ENCODE measurements around the gene TRIM28.

TRIM28 gene

DNA sequence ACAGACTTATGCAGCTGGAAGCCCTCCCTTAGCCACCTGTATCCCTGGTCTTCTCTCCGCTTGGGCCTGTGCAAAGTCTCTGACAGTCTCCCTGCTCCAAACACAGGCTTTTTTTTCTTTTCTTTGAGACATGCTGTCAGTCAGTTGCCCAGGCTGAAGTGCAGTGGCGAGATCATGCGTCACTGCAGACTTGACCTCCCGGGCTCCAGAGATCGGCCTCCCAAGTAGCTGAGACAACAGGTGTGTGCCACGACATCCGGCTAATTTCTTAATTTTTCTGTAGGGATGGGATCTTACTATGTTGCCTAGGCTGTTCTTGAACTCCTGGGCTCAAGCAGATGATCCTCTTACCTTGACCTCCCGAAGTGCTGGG is 27.7 kb downstream of the TRIM28 start:
- Histone ChIP-seq H3K4me1 (ENCODE audit: control insufficient read depth in 1 of 2, insufficient read depth in 2 of 2, low read length in 2 of 2) (peaks cover 7 to 12% of the 10 kb centered on the region in 2 experiments), H2BK5ac (ENCODE audit: low read depth, low read length, poor library complexity) (no peak overlapping the region), H3K27ac (ENCODE audit: low read depth, low read length) (no peak overlapping the region), H3K4me2 (ENCODE audit: low read length) (no peak overlapping the region), H3K79me1 (ENCODE audit: low read length) (peaks cover 17% of the 10 kb centered on the region), H3K79me2 (ENCODE audit: control insufficient read depth, insufficient read depth, low read length, poor library complexity) (peaks cover 9% of the 10 kb centered on the region), H3K18ac (ENCODE audit: low read length) (no peak overlapping the region), H4K12ac (ENCODE audit: low read depth, low read length) (no peak overlapping the region), H3K23ac (ENCODE audit: low read length) (no peak overlapping the region), H4K91ac (ENCODE audit: low read depth, low read length) (no peak overlapping the region), H3K9ac (ENCODE audit: low read length) (no peak overlapping the region), H3K9me3 (ENCODE audit: insufficient read depth, low read depth, low read length) (peaks cover 2% of the 10 kb centered on the region), H3K36me3 (ENCODE audit: control insufficient read depth in 1 of 2, insufficient read depth in 2 of 2, low read length in 2 of 2) (peaks cover 24 to 37% of the 10 kb centered on the region in 2 experiments), H3K4ac (ENCODE audit: low read depth, low read length) (no peak overlapping the region), H4K8ac (ENCODE audit: low read depth, low read length) (no peak overlapping the region), H3K14ac (ENCODE audit: low read length) (no peak overlapping the region), H3K4me3 (ENCODE audit: low read depth, low read length) (no peak overlapping the region), H3K27me3 (ENCODE audit: insufficient read depth, low read length) (no peaks in the 10 kb centered on the region), H2AFZ (ENCODE audit: insufficient read depth, low read length, poor library complexity) (no peak overlapping the region), H2BK120ac (ENCODE audit: insufficient read depth, low read length, poor library complexity) (no peak overlapping the region), H2AK5ac (ENCODE audit: low read length) (no peak overlapping the region), H2BK12ac (ENCODE audit: low read length) (no peak overlapping the region)
- WGBS (ENCODE audit: extremely low coverage, insufficient coverage, insufficient read length): no CpG with 5 or more reads among the region's 8 CpGs
- DNase-seq: no peak

DNA sequence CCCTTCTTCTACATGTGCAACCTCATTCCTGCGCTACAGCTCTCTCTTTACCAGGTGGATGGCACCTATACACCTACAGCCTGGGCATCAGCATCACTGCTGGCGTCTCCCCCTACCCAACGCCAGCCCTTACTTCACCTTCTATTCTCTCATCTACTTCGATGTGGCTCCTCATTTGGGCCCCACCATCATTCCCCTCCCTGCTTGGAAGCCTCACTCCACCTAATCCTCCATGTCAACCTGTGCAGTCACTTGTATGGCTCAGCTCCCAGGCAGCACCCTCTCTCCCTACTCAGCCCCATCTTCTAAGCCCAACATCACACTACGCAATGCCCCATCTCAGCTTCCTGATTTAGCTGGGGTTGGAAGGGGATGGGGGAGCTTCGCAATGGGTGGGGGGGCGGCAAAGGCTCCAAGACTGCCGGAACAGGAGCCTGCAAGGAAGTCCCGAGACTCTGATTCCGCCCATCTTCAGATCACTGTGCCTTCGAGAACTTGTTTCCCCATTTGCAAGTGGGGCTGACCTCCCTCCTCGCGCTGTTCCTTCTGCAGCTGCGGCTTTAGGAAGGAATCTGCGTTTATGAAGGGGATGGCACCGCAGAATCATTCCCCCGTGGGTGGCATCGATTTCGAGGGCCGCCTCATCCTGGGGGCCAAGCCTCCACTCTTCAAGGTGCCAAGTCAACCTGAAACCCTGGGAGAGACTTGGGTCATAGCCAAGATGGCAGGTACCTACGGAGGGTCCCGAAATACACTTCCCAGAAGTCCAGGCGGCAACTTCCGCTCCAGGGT is 28.4 kb downstream of the TRIM28 start:
- Histone ChIP-seq H3K18ac (ENCODE audit: low read length) (no peak overlapping the region), H2BK120ac (ENCODE audit: insufficient read depth, low read length, poor library complexity) (no peak overlapping the region), H3K27me3 (ENCODE audit: insufficient read depth, low read length) (no peaks in the 10 kb centered on the region), H2BK5ac (ENCODE audit: low read depth, low read length, poor library complexity) (peak overlapping the region; percentile 1), H4K91ac (ENCODE audit: low read depth, low read length) (peak overlapping the region; percentile 4), H2BK12ac (ENCODE audit: low read length) (no peak overlapping the region), H3K27ac (ENCODE audit: low read depth, low read length) (peak overlapping the region; percentile 96), H3K79me1 (ENCODE audit: low read length) (peaks cover 17% of the 10 kb centered on the region), H3K4me1 (ENCODE audit: control insufficient read depth in 1 of 2, insufficient read depth in 2 of 2, low read length in 2 of 2) (peaks cover 7 to 12% of the 10 kb centered on the region in 2 experiments), H3K4me3 (ENCODE audit: low read depth, low read length) (peak overlapping the region; percentile 62), H3K4me2 (ENCODE audit: low read length) (peak overlapping the region; percentile 69), H4K8ac (ENCODE audit: low read depth, low read length) (peak overlapping the region; percentile 99), H3K79me2 (ENCODE audit: control insufficient read depth, insufficient read depth, low read length, poor library complexity) (peaks cover 9% of the 10 kb centered on the region), H3K36me3 (ENCODE audit: control insufficient read depth in 1 of 2, insufficient read depth in 2 of 2, low read length in 2 of 2) (peaks cover 20 to 35% of the 10 kb centered on the region in 2 experiments), H3K14ac (ENCODE audit: low read length) (no peak overlapping the region), H4K12ac (ENCODE audit: low read depth, low read length) (peak overlapping the region; percentile 10), H3K4ac (ENCODE audit: low read depth, low read length) (no peak overlapping the region), H2AK5ac (ENCODE audit: low read length) (peak overlapping the region; percentile 57), H3K23ac (ENCODE audit: low read length) (no peak overlapping the region), H2AFZ (ENCODE audit: insufficient read depth, low read length, poor library complexity) (peak overlapping the region; percentile 7), H3K9ac (ENCODE audit: low read length) (no peak overlapping the region), H3K9me3 (ENCODE audit: insufficient read depth, low read depth, low read length) (peaks cover 2% of the 10 kb centered on the region)
- no peak for DNase-seq
- no CpG with 5 or more reads among the region's 24 CpGs for WGBS (ENCODE audit: extremely low coverage, insufficient coverage, insufficient read length)

DNA sequence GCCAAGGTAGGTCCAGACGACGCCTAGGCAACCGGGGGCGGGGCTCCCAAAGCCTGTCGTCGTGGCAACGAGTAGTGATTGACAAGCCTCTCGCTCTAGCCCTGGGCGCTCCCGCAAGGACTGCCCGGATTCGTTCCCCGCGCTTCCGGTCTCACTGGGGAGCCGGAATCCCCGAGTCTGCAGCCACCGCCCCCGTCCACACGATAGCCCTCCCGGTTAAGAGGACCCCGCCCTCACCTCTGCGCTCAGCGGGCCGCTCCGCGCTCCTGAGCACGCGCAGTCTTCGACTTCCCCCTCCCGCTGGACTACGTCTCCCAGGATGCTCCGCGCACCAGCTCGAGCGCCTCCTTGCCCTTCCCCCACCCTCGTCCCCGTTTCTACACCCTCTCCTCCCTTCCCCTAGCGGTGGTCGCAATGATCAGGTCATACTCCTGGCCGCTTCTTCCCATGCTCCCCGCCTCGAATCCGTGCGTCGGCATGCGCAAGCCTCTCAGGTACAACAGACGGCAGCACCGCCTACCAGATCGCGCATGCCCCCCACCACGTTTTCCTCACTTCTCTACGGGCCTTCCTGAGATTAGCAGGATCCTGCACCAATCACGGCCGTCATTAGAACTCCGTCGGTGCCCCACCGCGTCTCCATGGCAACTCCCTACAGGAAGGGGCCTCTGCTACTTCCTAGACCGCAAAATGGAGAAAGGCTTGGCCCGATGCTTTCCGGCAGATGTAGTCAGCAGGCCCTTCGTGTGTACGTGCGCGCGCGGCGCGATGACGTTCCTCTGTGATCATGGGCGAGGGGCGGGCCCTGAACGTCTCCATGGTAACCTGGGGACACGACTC is 29.2 kb downstream of the TRIM28 start, which contains the start of gene MZF1:
Gene MZF1 (minus strand): TSS at position 518 of the 840 bp plus-strand sequence. CDS start 1,946 bp downstream, outside the sequence.
- Histone ChIP-seq H3K4me3 (ENCODE audit: low read depth, low read length) (peak within 1 kb of the TSS; percentile 97), H2BK12ac (ENCODE audit: low read length) (no peak within 1 kb of the TSS), H4K91ac (ENCODE audit: low read depth, low read length) (peak within 1 kb of the TSS; percentile 96), H3K79me1 (ENCODE audit: low read length) (peaks cover 17% of the 10 kb centered on the region), H3K4me1 (ENCODE audit: control insufficient read depth in 1 of 2, insufficient read depth in 2 of 2, low read length in 2 of 2) (peaks cover 7 to 12% of the 10 kb centered on the region in 2 experiments), H3K4me2 (ENCODE audit: low read length) (peak within 1 kb of the TSS; percentile 69), H2BK5ac (ENCODE audit: low read depth, low read length, poor library complexity) (peak within 1 kb of the TSS; percentile 87), H3K18ac (ENCODE audit: low read length) (peak within 1 kb of the TSS; percentile 96), H3K27ac (ENCODE audit: low read depth, low read length) (peak within 1 kb of the TSS; percentile 96), H3K23ac (ENCODE audit: low read length) (no peak within 1 kb of the TSS), H2AK5ac (ENCODE audit: low read length) (peak within 1 kb of the TSS; percentile 57), H4K12ac (ENCODE audit: low read depth, low read length) (peak within 1 kb of the TSS; percentile 93), H2AFZ (ENCODE audit: insufficient read depth, low read length, poor library complexity) (peak within 1 kb of the TSS; percentile 74), H3K9ac (ENCODE audit: low read length) (peak within 1 kb of the TSS; percentile 89), H3K36me3 (ENCODE audit: control insufficient read depth in 1 of 2, insufficient read depth in 2 of 2, low read length in 2 of 2) (peaks cover 20 to 31% of the 10 kb centered on the region in 2 experiments), H3K4ac (ENCODE audit: low read depth, low read length) (peak within 1 kb of the TSS; percentile 82), H3K14ac (ENCODE audit: low read length) (peak within 1 kb of the TSS; percentile 98), H4K8ac (ENCODE audit: low read depth, low read length) (peak within 1 kb of the TSS; percentile 99), H3K9me3 (ENCODE audit: insufficient read depth, low read depth, low read length) (peaks cover 2% of the 10 kb centered on the region), H3K79me2 (ENCODE audit: control insufficient read depth, insufficient read depth, low read length, poor library complexity) (peaks cover 9% of the 10 kb centered on the region), H3K27me3 (ENCODE audit: insufficient read depth, low read length) (no peaks in the 10 kb centered on the region), H2BK120ac (ENCODE audit: insufficient read depth, low read length, poor library complexity) (peak within 1 kb of the TSS; percentile 81)
- DNase-seq: peak; percentile 100
- no CpG with 5 or more reads among the region's 75 CpGs for WGBS (ENCODE audit: extremely low coverage, insufficient coverage, insufficient read length)

DNA sequence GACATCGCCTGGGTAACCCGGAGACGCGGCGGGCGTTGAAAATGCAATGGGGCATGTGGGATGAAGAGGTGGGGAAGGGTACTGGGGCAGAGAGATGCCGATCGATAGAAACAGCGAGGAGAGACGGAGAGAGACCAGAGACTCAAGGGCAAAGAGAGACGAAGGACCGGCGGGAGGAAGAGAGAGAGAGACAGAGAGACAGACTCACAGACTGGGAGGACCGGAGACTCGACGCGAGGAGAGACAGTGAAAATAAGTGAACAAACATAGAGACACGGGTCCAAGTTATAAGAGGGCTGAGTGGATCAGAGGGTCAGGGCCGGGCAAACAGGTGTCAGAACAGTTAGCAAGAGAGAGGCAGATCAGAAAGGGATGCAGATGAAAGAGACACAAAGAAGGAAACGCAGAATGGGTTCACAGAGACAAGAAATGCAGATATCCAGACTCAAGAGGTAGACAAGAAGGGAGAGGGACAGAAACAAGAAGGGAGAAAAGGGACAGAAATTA is 29.8 kb downstream of the TRIM28 start:
- peaks cover 20 to 31% of the 10 kb centered on the region in 2 experiments for H3K36me3 ChIP-seq (ENCODE audit: control insufficient read depth in 1 of 2, insufficient read depth in 2 of 2, low read length in 2 of 2)
- H2AK5ac ChIP-seq (ENCODE audit: low read length): no peak overlapping the region
- no peak overlapping the region for H3K14ac ChIP-seq (ENCODE audit: low read length)
- no peak overlapping the region for H2AFZ ChIP-seq (ENCODE audit: insufficient read depth, low read length, poor library complexity)
- no peak overlapping the region for H3K4ac ChIP-seq (ENCODE audit: low read depth, low read length)
- DNase-seq: no peak
- no peak overlapping the region for H3K18ac ChIP-seq (ENCODE audit: low read length)
- no CpG with 5 or more reads among the region's 20 CpGs for WGBS (ENCODE audit: extremely low coverage, insufficient coverage, insufficient read length)
- no peak overlapping the region for H4K8ac ChIP-seq (ENCODE audit: low read depth, low read length)
- no peaks in the 10 kb centered on the region for H3K27me3 ChIP-seq (ENCODE audit: insufficient read depth, low read length)
- no peak overlapping the region for H3K9ac ChIP-seq (ENCODE audit: low read length)
- H3K23ac ChIP-seq (ENCODE audit: low read length): no peak overlapping the region
- H2BK12ac ChIP-seq (ENCODE audit: low read length): no peak overlapping the region
- peaks cover 17% of the 10 kb centered on the region for H3K79me1 ChIP-seq (ENCODE audit: low read length)
- H2BK5ac ChIP-seq (ENCODE audit: low read depth, low read length, poor library complexity): no peak overlapping the region
- H3K4me2 ChIP-seq (ENCODE audit: low read length): peak overlapping the region; percentile 69
- peaks cover 9% of the 10 kb centered on the region for H3K79me2 ChIP-seq (ENCODE audit: control insufficient read depth, insufficient read depth, low read length, poor library complexity)
- H3K4me1 ChIP-seq (ENCODE audit: control insufficient read depth in 1 of 2, insufficient read depth in 2 of 2, low read length in 2 of 2): peaks cover 7 to 12% of the 10 kb centered on the region in 2 experiments
- H3K9me3 ChIP-seq (ENCODE audit: insufficient read depth, low read depth, low read length): peaks cover 2% of the 10 kb centered on the region
- H2BK120ac ChIP-seq (ENCODE audit: insufficient read depth, low read length, poor library complexity): no peak overlapping the region
- H4K91ac ChIP-seq (ENCODE audit: low read depth, low read length): no peak overlapping the region
- no peak overlapping the region for H3K27ac ChIP-seq (ENCODE audit: low read depth, low read length)
- no peak overlapping the region for H4K12ac ChIP-seq (ENCODE audit: low read depth, low read length)
- peak overlapping the region; percentile 97 for H3K4me3 ChIP-seq (ENCODE audit: low read depth, low read length)

Measured in trophoblast cell (in vitro differentiated cells and primary cell).